H1 (cell line): Measurements from ENCODE around the gene SRRT. TPM values are rescaled to one million over a fixed set of nuclear protein-coding genes. Genes with fewer than 3 reads are reported as not detected.

Source experiments
- CTCF ChIA-PET: fragments of 300-600 bp; sonication (Branson Sonifier 250); formaldehyde crosslinking; loops from one replicate; lab custom pipeline; 2021; ENCODE audit not compliant: partially characterized antibody; lab: Charles Lee
- POLR2A ChIA-PET: fragments of 300-600 bp; sonication (Branson Sonifier 250); formaldehyde crosslinking; loops from one replicate; lab custom pipeline; 2021; ENCODE audit warnings: inconsistent platforms; ENCODE audit not compliant: partially characterized antibody; lab: Charles Lee
- DNase-seq, 2 experiments: peaks; one replicate each; pipeline versions ENCODE4 v3.0.0 to v3.0.0-alpha.2; 2010 to 2022; ENCODE audit warnings: low spot score in 2 of 2, low read depth in 1 of 2, mixed read lengths in 1 of 2
- FAIRE-seq: peaks from 2 replicates; lab custom pipeline; 2011; peaks lifted over from hg19 to GRCh38; lab: Jason Lieb, UNC
- H2AFZ ChIP-seq: 2 replicates; pipeline ENCODE4 v1.8.1; 2012; ENCODE audit warnings: low read length, inconsistent platforms
- H2AK5ac ChIP-seq: 2 replicates; pipeline ENCODE4 v1.6.1; 2013; ENCODE audit warnings: low read depth, low read length
- H2BK120ac ChIP-seq: replicated peaks from 2 replicates; pipeline ENCODE3; 2013; ENCODE audit warnings: low read depth, low read length, inconsistent platforms
- H2BK12ac ChIP-seq: 2 replicates; pipeline ENCODE4 v1.6.1; 2013; ENCODE audit warnings: low read depth, low read length
- H2BK15ac ChIP-seq: 2 replicates; pipeline ENCODE4 v1.6.1; 2013; ENCODE audit warnings: low read length
- H2BK20ac ChIP-seq: 2 replicates; pipeline ENCODE4 v1.6.1; 2013; ENCODE audit warnings: low read length
- H2BK5ac ChIP-seq: 2 replicates; pipeline ENCODE4 v1.6.1; 2013; ENCODE audit warnings: low read depth, low read length
- H3K14ac ChIP-seq: 2 replicates; pipeline ENCODE4 v1.6.1; 2013; ENCODE audit warnings: inconsistent platforms; ENCODE audit not compliant: insufficient read length
- H3K18ac ChIP-seq: 2 replicates; pipeline ENCODE4 v1.6.1; 2013; ENCODE audit warnings: low read length; ENCODE audit errors: extremely low read depth
- H3K23ac ChIP-seq: 2 replicates; pipeline ENCODE4 v1.6.1; 2013; ENCODE audit warnings: inconsistent platforms; ENCODE audit not compliant: insufficient read length
- H3K23me2 ChIP-seq: 2 replicates; pipeline ENCODE4 v1.6.1; 2013; ENCODE audit warnings: low read depth, low read length
- H3K27ac ChIP-seq: 2 replicates; pipeline ENCODE4 v1.6.1; 2011; ENCODE audit warnings: low read depth, low read length, inconsistent platforms
- H3K27me3 ChIP-seq, 4 experiments: replicated peaks in 1 of 4; 1 replicate in 1 of 4; 2 replicates in 3 of 4; pipeline versions ENCODE4 v1.6.1 to v1.8.1; 2011 to 2013; ENCODE audit warnings: low read length in 3 of 4, mild to moderate bottlenecking in 3 of 4, inconsistent platforms in 2 of 4, mixed read lengths in 2 of 4, moderate library complexity in 1 of 4; ENCODE audit not compliant: control insufficient read depth in 3 of 4, insufficient read depth in 3 of 4; ENCODE audit errors: extremely low read depth in 1 of 4
- H3K36me3 ChIP-seq, 4 experiments: 2 replicates each; pipeline versions ENCODE4 v1.6.1 to v1.8.1; 2011 to 2013; ENCODE audit warnings: mild to moderate bottlenecking in 4 of 4, low read length in 3 of 4, moderate library complexity in 2 of 4, control low read depth in 1 of 4, inconsistent platforms in 1 of 4; ENCODE audit not compliant: insufficient read depth in 4 of 4, control insufficient read depth in 2 of 4
- H3K4ac ChIP-seq: replicated peaks from 2 replicates; pipeline ENCODE3; 2013; ENCODE audit warnings: low read length, low read depth, mixed read lengths, inconsistent platforms; ENCODE audit not compliant: insufficient read length
- H3K4me1 ChIP-seq, 4 experiments: replicated peaks in 1 of 4; 1 replicate in 1 of 4; 2 replicates in 3 of 4; pipeline versions ENCODE4 v1.6.1 to v1.8.1; 2011 to 2013; ENCODE audit warnings: low read length in 3 of 4, inconsistent platforms in 2 of 4, mixed read lengths in 1 of 4; ENCODE audit not compliant: insufficient read depth in 4 of 4, control insufficient read depth in 3 of 4
- H3K4me2 ChIP-seq, 2 experiments: 2 replicates each; pipeline versions ENCODE4 v1.6.1 to v1.8.1; 2011 to 2013; ENCODE audit warnings: low read depth in 2 of 2, low read length in 2 of 2, control low read depth in 1 of 2, inconsistent platforms in 1 of 2, mild to moderate bottlenecking in 1 of 2; ENCODE audit not compliant: insufficient read depth in 1 of 2
- H3K4me3 ChIP-seq, 4 experiments: fragments of 200-600, 300-600 bp in 1 of 4; sonication (generic), shearing (Covaris generic), sonication (Bioruptor Twin) in 1 of 4; 2 replicates each; pipeline versions ENCODE4 v1.5.1 to v1.8.1; 2011 to 2016; ENCODE audit warnings: low read length in 4 of 4, low read depth in 3 of 4, control low read depth in 2 of 4, inconsistent platforms in 2 of 4, mild to moderate bottlenecking in 2 of 4, mixed read lengths in 1 of 4, moderate library complexity in 1 of 4; ENCODE audit not compliant: insufficient read depth in 2 of 4; ENCODE audit errors: extremely low read depth in 1 of 4
- H3K56ac ChIP-seq: replicated peaks from 2 replicates; pipeline ENCODE3; 2013; ENCODE audit warnings: low read depth, mild to moderate bottlenecking, mixed read lengths, low read length, inconsistent platforms; ENCODE audit not compliant: insufficient read length
- H3K79me1 ChIP-seq: 2 replicates; pipeline ENCODE4 v1.6.1; 2013; ENCODE audit warnings: low read depth, low read length, control low read depth
- H3K79me2 ChIP-seq, 2 experiments: 2 replicates each; pipeline versions ENCODE4 v1.6.1 to v1.8.1; 2012 to 2013; ENCODE audit warnings: low read length in 2 of 2, mild to moderate bottlenecking in 2 of 2, inconsistent platforms in 1 of 2; ENCODE audit not compliant: insufficient read depth in 2 of 2, control insufficient read depth in 1 of 2
- H3K9ac ChIP-seq, 4 experiments: replicated peaks in 1 of 4; 1 replicate in 1 of 4; 2 replicates in 3 of 4; pipeline versions ENCODE4 v1.6.1 to v1.8.1; 2011 to 2013; ENCODE audit warnings: low read depth in 3 of 4, low read length in 3 of 4, control low read depth in 2 of 4, mild to moderate bottlenecking in 2 of 4, moderate library complexity in 2 of 4, inconsistent platforms in 1 of 4; ENCODE audit errors: extremely low read depth in 1 of 4
- H3K9me3 ChIP-seq, 2 experiments: 2 replicates each; pipeline versions ENCODE4 v1.6.1 to v1.8.1; 2012 to 2013; ENCODE audit warnings: mild to moderate bottlenecking in 2 of 2, moderate library complexity in 2 of 2, control low read depth in 1 of 2, inconsistent platforms in 1 of 2, low read depth in 1 of 2, low read length in 1 of 2, mixed read lengths in 1 of 2; ENCODE audit not compliant: insufficient read depth in 2 of 2
- H4K20me1 ChIP-seq, 2 experiments: replicated peaks in 1 of 2; 2 replicates each; pipeline versions ENCODE3 to v1.8.1; 2011 to 2013; ENCODE audit warnings: inconsistent platforms in 2 of 2, low read length in 2 of 2, mild to moderate bottlenecking in 1 of 2; ENCODE audit not compliant: insufficient read depth in 2 of 2, control insufficient read depth in 1 of 2
- H4K5ac ChIP-seq: 2 replicates; pipeline ENCODE4 v1.6.1; 2013; ENCODE audit warnings: low read length, low read depth, mixed read lengths, inconsistent platforms; ENCODE audit not compliant: insufficient read length
- H4K8ac ChIP-seq: 2 replicates; pipeline ENCODE4 v1.8.0; 2013; ENCODE audit warnings: mild to moderate bottlenecking, moderate library complexity, low read length, inconsistent platforms; ENCODE audit not compliant: insufficient read depth; ENCODE audit errors: extremely low read depth
- H4K91ac ChIP-seq: replicated peaks from 2 replicates; pipeline ENCODE3; 2013; ENCODE audit warnings: low read length, mixed read lengths, inconsistent platforms; ENCODE audit not compliant: insufficient read length
- ASH2L ChIP-seq: fragments of 200-600, 300-600 bp; sonication (generic); IDR thresholded peaks from one replicate; pipeline ENCODE4 v1.7.1; 2017; ENCODE audit warnings: low read length
- BCL11A ChIP-seq, 2 experiments: IDR thresholded peaks; one replicate each; pipeline ENCODE4 v1.6.1; 2011; ENCODE audit warnings: low read depth in 2 of 2, low read length in 2 of 2, mild to moderate bottlenecking in 2 of 2
- CBX8 ChIP-seq: fragments of 300-800, 300-1000 bp; sonication (generic); IDR thresholded peaks from 2 replicates; pipeline ENCODE4 v1.7.1; 2016; ENCODE audit warnings: low read depth, low read length, borderline replicate concordance
- CHD2 ChIP-seq: IDR thresholded peaks from 2 replicates; pipeline ENCODE4 v1.6.1; 2012; ENCODE audit warnings: low read length, improper control_type of control experiment
- EZH2 ChIP-seq: fragments of 200-600 bp; sonication (generic); IDR thresholded peaks from 2 replicates; pipeline ENCODE4 v1.7.1; 2012; ENCODE audit warnings: low read depth, mild to moderate bottlenecking, moderate library complexity, low read length, inconsistent platforms; ENCODE audit not compliant: severe bottlenecking
- GTF2F1 ChIP-seq: IDR thresholded peaks from 2 replicates; pipeline ENCODE4 v1.6.1; 2012; ENCODE audit warnings: low read depth, low read length, improper control_type of control experiment, borderline replicate concordance
- HDAC2 ChIP-seq, 2 experiments: fragments of 300-600 bp in 1 of 2; sonication (generic) in 1 of 2; IDR thresholded peaks; 2 replicates each; pipeline ENCODE4 v1.6.1; 2011 to 2012; ENCODE audit warnings: low read depth in 2 of 2, low read length in 2 of 2, mild to moderate bottlenecking in 2 of 2, moderate library complexity in 2 of 2, borderline replicate concordance in 1 of 2, inconsistent platforms in 1 of 2
- POLR2A ChIP-seq, 2 experiments: IDR thresholded peaks; 1 replicate in 1 of 2; 2 replicates in 1 of 2; pipeline ENCODE4 v1.6.1; 2011; ENCODE audit warnings: low read depth in 2 of 2, low read length in 2 of 2, mild to moderate bottlenecking in 2 of 2; ENCODE audit errors: control extremely low read depth in 1 of 2
- RBBP5 ChIP-seq: IDR thresholded peaks from 2 replicates; pipeline ENCODE4 v1.7.1; 2012; ENCODE audit warnings: low read depth, mild to moderate bottlenecking, inconsistent platforms, low read length, moderate library complexity, borderline replicate concordance
- SAP30 ChIP-seq: fragments of 300-600 bp; sonication (generic); IDR thresholded peaks from 2 replicates; pipeline ENCODE4 v1.7.1; 2012; ENCODE audit warnings: low read length, moderate library complexity, mild to moderate bottlenecking, inconsistent platforms; ENCODE audit not compliant: insufficient read depth, insufficient replicate concordance
- TAF7 ChIP-seq: optimal IDR thresholded peaks from 2 replicates; pipeline ENCODE3; 2011; ENCODE audit warnings: low read depth, mild to moderate bottlenecking, inconsistent platforms, low read length, moderate library complexity, borderline replicate concordance
- WGBS, 2 experiments: shearing (Covaris generic) in 1 of 2; methylation state at CpG; one replicate each; pipeline versions ENCODE4 v1.1.6 to v1.1.7; 2013 to 2015; ENCODE audit warnings: low lambda C conversion rate in 2 of 2, mixed read lengths in 2 of 2, inconsistent platforms in 1 of 2, low coverage in 1 of 2, missing lambda C conversion rate in 1 of 2; ENCODE audit not compliant: insufficient replicate concordance in 2 of 2, insufficient coverage in 1 of 2, insufficient read length in 1 of 2; ENCODE audit errors: extremely low coverage in 1 of 2, missing lambda C conversion rate in 1 of 2; 5-methylcytosine and 5-hydroxymethylcytosine counted together
- polyA plus RNA-seq, 7 experiments: library from polyadenylated mRNA; depleted of rRNA in 3 of 7; stranded (reverse) in 5 of 7; unstranded in 2 of 7; fragments of >200 nt in 5 of 7; fragments of 200-250 nt in 2 of 7; gene quantifications; 1 replicate in 5 of 7; 2 replicates in 1 of 7; 4 replicates in 1 of 7; pipeline versions ENCODE4 v1.2.1 to v1.2.3, GENCODE V29; 2011 to 2013; ENCODE audit warnings: missing spikeins in 2 of 7, mixed read lengths in 2 of 7
- total RNA-seq: library from RNA; stranded (reverse); fragmentation: NEBNext Ultra II Directional; extraction: Animal tissue kit (Norgen Biotek cat#: 25700); gene quantifications from 2 replicates; pipeline ENCODE4 v1.2.1, GENCODE V29; 2021
- TF ChIP-seq, protein P1 (sequence below): IDR thresholded peaks from 2 replicates; pipeline ENCODE4 v1.6.1; 2012; ENCODE audit warnings: inconsistent platforms

SRRT gene
- total and polyA plus RNA-seq, 2 of the 8 experiments (the other 6 are each of a cell fraction or from before 2014, with no cell fraction given), result 66.7 to 237 TPM

GRCh38 chr7:100825215-100825671 is 49.7 kb upstream of the SRRT start:
- CTCF ChIA-PET, result interaction anchor here (0.6 to 5.2 kb wide), 14 partner anchors 10 to 582 kb away, joined by 3 to 48 read pairs (median 4); partner anchors contain the start of genes POP7 and SLC12A9
- TF ChIP-seq CHD2 (no peak), EZH2 (no peak), BCL11A (IDR thresholded peaks at IDR 0.05; ENCODE audit: low read depth in 2 of 2, low read length in 2 of 2) (no peak), ASH2L (no peak), RBBP5 (no peak), CBX8 (no peak), HDAC2 (IDR thresholded peaks at IDR 0.05; ENCODE audit: borderline replicate concordance in 1 of 2, low read depth in 2 of 2, low read length in 2 of 2) (no peak), POLR2A (IDR thresholded peaks at IDR 0.05; ENCODE audit: control extremely low read depth in 1 of 2, low read depth in 2 of 2, low read length in 2 of 2) (no peak), GTF2F1 (no peak), TAF7 (no peak), SAP30 (peak; percentile 66)
- TF ChIP-seq, protein P1, sequence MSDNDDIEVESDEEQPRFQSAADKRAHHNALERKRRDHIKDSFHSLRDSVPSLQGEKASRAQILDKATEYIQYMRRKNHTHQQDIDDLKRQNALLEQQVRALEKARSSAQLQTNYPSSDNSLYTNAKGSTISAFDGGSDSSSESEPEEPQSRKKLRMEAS, result peak; percentile 46; the same call in 1 of the 2 replicates

More at GRCh38 chr7:100825215-100825671, 49.7 kb upstream of the SRRT start:
- peaks cover 7 to 38% of the 10 kb centered on the region in 2 experiments for H3K79me2 ChIP-seq
- H2AFZ ChIP-seq, result no peak overlapping the region
- peak overlapping the region; percentile 88 to 100 (median 92); a peak in 6 of 8 replicates for H3K4me3 ChIP-seq
- H2AK5ac ChIP-seq, result 0 out of 2 replicates have a peak overlapping the region, but pooled peaks have one; percentile 3
- FAIRE-seq (no peak), DNase-seq (no peak)
- no peak overlapping the region for H3K14ac ChIP-seq
- POLR2A ChIA-PET, result interaction anchor here (0.8 to 6.5 kb wide), 10 partner anchors 9 to 120 kb away, joined by 3 to 76 read pairs (median 5); partner anchors contain the start of genes POP7, SLC12A9 and SRRT
- peak overlapping the region; percentile 90 to 92 for H3K4me2 ChIP-seq
- no peaks in the 10 kb centered on the region for H3K27me3 ChIP-seq
- H3K79me1 ChIP-seq, result peaks cover 5% of the 10 kb centered on the region; the same call in 1 of the 2 replicates
- H3K36me3 ChIP-seq, result peaks cover 19 to 35% (median 30%) of the 10 kb centered on the region in 4 experiments; a peak in 7 of 8 replicates
- peaks cover 14 to 25% of the 10 kb centered on the region in 2 experiments for H4K20me1 ChIP-seq
- H3K9me3 ChIP-seq, result no peaks in the 10 kb centered on the region
- H3K23me2 ChIP-seq, result peaks cover 15% of the 10 kb centered on the region; the same call in 1 of the 2 replicates
- H3K27ac ChIP-seq, result no peak overlapping the region; the same call in 1 of the 2 replicates
- peaks cover 0 to 13% (median 10%) of the 10 kb centered on the region in 4 experiments; a peak in 6 of 7 replicates for H3K4me1 ChIP-seq
- H2BK20ac ChIP-seq, result no peak overlapping the region
- no peak overlapping the region for H2BK120ac ChIP-seq
- peak overlapping the region in 2 of 4 experiments; percentile 14 to 58; a peak in 2 of 7 replicates for H3K9ac ChIP-seq
- no peak overlapping the region for H3K4ac ChIP-seq
- H3K23ac ChIP-seq, result no peak overlapping the region
- H2BK12ac ChIP-seq, result peak overlapping the region; percentile 21; the same call in 1 of the 2 replicates
- H4K8ac ChIP-seq, result no peak overlapping the region
- H4K91ac ChIP-seq, result no peak overlapping the region
- no peak overlapping the region for H3K18ac ChIP-seq
- H3K56ac ChIP-seq, result no peak overlapping the region
- peak overlapping the region; percentile 69; the same call in 1 of the 2 replicates for H2BK5ac ChIP-seq
- H2BK15ac ChIP-seq, result no peak overlapping the region
- WGBS, 2 experiments, result 67% methylated on average over 16 of the region's 16 CpGs; no CpG with 5 or more reads in 1 of the 2 experiments
- H4K5ac ChIP-seq, result no peak overlapping the region
